VCaP (cell line): ENCODE results near the gene MYOZ3.
A peak's percentile ranks its signal among the peaks of the same experiment; 100 is the strongest.

Source experiments
- H3K27ac ChIP-seq: fragments of 450-650 bp; 2 replicates; pipeline ENCODE4 v1.5.1; 2017
- TF ChIP-seq, protein P1 (sequence below): fragments of 450-650 bp; conservative IDR thresholded peaks from 2 replicates; pipeline ENCODE4 v1.5.1; 2017; ENCODE audit warnings: mild to moderate bottlenecking, moderate library complexity

Gene MYOZ3

GRCh38 chr5:150651924-150652671 lies 9.0 kb upstream of the MYOZ3 start:
- H3K27ac ChIP-seq: no peak overlapping the region

GRCh38 chr5:150653145-150653761 lies 7.8 kb upstream of the MYOZ3 start:
- H3K27ac ChIP-seq: no peak overlapping the region
- TF ChIP-seq, protein P1, sequence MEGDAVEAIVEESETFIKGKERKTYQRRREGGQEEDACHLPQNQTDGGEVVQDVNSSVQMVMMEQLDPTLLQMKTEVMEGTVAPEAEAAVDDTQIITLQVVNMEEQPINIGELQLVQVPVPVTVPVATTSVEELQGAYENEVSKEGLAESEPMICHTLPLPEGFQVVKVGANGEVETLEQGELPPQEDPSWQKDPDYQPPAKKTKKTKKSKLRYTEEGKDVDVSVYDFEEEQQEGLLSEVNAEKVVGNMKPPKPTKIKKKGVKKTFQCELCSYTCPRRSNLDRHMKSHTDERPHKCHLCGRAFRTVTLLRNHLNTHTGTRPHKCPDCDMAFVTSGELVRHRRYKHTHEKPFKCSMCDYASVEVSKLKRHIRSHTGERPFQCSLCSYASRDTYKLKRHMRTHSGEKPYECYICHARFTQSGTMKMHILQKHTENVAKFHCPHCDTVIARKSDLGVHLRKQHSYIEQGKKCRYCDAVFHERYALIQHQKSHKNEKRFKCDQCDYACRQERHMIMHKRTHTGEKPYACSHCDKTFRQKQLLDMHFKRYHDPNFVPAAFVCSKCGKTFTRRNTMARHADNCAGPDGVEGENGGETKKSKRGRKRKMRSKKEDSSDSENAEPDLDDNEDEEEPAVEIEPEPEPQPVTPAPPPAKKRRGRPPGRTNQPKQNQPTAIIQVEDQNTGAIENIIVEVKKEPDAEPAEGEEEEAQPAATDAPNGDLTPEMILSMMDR: no peak

More at GRCh38 chr5:150651924-150652671, 9.0 kb upstream of the MYOZ3 start:
- TF ChIP-seq, protein P1: no peak

DNA sequence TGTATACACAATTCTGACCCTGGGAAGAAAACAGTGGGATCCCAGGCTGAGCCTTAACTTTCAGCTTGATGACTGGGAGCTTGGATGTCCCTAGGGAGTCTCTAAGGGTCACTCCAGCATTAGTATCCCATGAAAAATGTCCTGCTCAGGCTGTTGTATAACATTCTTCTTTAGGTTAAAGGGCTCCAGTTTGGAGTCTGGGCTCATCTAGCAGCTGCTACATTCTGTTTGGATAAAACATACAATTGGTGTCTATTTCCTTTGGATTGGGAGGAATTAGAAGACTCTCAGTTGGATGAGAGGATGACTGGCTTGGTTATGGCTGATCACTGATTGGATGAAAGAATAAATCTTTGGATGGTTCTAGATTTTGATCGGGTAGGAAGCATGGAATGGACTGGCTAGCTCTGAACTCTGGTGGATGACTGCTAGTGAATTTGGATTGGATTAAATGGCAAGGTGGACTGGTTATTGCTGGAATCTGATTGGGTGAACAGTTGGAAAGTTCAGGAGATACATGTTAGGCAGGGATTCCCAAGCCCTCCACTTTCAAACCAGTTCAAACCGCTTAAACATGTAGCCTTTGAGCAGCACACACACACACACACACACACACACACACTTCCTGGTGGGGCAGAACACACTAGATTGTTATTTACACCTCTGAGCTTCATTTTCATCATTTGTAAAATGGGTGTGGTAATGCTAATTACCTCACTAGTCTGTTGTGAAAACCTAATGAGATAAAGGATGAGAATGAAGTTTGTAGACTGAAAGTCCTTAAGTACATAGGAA lies 7.1 kb upstream of the MYOZ3 start:
- no peak overlapping the region for H3K27ac ChIP-seq
- TF ChIP-seq, protein P1: no peak

DNA sequence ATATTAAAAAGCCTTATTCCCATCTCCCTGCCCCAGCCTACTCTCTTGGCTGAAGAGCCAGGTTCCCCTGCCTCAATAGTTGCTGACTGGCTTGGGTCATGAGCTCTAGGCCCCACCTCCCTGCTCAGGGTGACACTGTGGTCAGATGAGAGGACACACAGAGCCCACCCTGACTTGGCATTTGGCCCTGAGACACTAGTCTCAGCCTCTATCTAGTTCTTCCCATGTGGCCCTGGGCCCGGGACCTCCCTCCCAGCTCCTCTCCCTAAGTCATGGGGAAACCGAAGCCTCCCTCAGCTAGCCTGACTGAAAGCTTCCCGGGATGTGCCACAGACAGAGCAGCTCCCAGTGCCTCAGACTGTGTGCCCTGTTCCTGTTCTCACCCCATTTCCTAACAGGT lies 5.8 kb upstream of the MYOZ3 start:
- H3K27ac ChIP-seq: no peak overlapping the region
- TF ChIP-seq, protein P1: no peak

DNA sequence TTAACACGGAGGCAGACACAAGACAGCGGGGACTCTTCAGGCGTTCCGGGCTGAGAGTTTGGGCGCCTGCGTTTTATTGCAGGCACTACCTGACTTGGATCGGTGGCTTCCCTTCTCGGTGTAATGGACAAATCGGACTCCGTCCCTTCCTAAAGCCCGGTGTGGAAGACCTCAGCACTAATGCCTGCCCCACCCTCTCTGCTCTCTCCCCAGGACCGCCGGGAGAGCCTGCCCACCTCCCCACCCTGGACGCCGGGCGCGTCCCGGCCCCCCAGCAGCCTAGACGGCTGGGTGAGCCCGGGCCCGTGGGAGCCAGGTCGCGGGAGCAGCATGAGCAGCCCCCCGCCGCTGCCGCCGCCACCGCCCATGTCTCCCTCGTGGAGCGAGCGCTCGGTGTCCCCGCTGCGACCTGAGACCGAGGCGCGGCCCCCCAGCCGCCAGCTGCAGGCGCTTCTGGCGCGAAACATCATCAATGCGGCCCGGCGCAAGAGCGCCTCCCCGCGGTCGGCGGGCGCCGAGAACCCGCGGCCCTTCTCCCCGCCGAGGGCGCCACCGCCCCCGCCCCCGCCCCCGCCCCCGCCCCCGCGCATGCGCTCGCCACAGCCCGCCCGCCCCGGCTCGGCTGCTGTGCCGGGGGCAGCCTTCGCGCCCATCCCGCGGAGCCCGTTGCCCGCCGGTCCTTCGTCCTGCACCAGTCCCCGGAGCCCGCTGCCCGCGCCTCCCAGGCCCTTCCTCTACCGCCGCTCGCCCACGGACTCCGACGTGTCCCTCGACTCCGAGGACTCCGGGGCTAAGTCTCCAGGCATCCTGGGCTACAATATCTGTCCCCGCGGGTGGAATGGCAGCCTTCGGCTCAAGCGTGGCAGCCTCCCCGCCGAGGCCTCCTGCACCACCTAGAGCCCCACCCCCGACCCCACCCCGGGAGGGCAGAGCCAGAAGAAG lies 4.6 kb upstream of the MYOZ3 start:
- TF ChIP-seq, protein P1: peak; percentile 84
- H3K27ac ChIP-seq: peak overlapping the region; percentile 36; the same call in 1 of the 2 replicates

DNA sequence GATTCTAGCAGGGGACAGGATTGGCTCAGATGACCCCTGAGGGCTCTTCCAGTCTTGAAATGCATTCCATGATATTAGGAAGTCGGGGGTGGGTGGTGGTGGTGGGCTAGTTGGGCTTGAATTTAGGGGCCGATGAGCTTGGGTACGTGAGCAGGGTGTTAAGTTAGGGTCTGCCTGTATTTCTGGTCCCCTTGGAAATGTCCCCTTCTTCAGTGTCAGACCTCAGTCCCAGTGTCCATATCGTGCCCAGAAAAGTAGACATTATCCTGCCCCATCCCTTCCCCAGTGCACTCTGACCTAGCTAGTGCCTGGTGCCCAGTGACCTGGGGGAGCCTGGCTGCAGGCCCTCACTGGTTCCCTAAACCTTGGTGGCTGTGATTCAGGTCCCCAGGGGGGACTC lies 2.9 kb upstream of the MYOZ3 start:
- TF ChIP-seq, protein P1: no peak
- H3K27ac ChIP-seq: no peak overlapping the region
